GM19328 (cell line): Measurements from ENCODE around the gene ABCF2.

ENCODE experiments used
- ATAC-seq: cut with Tn5 transposase; IDR thresholded peaks from one replicate; pipeline ENCODE4 v1.9.1; 2021; ENCODE audit warnings: mild to moderate bottlenecking, moderate library complexity; ENCODE audit not compliant: unreplicated experiment

ABCF2 gene

DNA sequence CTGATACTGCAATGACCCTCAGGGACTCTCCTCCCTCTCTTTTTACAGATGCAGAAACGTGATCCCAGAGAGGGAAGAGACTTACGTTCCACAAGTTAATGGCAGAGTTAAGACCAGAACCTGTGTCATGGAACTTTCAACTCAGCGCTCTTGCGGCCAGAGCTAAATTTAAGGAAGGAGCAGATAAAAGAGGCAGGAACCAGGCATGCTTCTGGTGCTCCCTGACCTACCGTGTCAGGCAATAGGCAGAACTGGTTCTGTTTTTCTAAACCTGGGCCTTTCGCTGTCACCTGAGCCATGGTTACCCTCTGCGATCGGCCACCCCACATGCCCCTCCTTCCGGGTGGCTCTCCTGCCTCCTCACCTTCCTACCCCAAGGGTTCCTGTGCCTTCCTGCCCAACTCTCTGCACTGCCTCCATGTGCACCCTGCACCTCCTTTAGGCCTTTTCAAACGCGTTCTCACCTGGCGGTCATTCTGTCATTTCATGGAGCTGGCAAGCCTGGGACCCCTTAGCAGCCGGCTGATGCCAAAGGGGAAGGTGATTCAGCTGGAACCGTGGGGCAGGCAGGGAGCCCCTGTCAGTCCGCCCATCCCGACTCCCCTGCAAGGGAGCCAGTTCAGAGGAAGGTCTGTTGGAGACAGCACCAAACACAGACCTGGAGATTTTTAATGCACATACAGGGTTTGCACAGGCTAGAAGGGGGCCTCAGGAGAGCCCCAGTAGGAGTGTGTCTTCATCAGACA is 51.8 kb downstream of the ABCF2 start:
- ATAC-seq, result no peak

- no peak for ATAC-seq
These were observed 52.6 kb downstream of the ABCF2 start for GRCh38 chr7:151174246-151175046.

- ATAC-seq, result no peak
These were observed 53.4 kb downstream of the ABCF2 start for GRCh38 chr7:151173386-151174245.

GRCh38 chr7:151172273-151173141 is 54.5 kb downstream of the ABCF2 start:
- no peak for ATAC-seq

DNA sequence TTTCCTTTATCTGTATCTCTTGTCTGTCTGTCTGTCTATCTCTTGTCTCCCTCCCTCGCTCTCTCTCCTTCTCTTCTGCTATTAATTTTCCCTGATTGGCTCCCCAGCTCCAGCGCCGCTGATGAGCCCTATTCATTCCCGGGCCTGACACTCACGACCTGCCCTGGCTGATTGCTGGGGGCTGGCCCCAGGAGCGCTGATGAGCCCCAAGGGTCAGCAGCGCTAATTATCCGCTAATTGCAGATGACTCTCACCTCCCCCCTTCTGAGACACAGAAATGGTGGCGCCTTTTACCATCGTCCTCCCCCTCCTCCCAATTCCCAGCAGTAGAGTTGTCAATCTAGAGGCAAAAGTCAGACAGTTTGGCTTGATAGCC is 58.2 kb downstream of the ABCF2 start:
- no peak for ATAC-seq

DNA sequence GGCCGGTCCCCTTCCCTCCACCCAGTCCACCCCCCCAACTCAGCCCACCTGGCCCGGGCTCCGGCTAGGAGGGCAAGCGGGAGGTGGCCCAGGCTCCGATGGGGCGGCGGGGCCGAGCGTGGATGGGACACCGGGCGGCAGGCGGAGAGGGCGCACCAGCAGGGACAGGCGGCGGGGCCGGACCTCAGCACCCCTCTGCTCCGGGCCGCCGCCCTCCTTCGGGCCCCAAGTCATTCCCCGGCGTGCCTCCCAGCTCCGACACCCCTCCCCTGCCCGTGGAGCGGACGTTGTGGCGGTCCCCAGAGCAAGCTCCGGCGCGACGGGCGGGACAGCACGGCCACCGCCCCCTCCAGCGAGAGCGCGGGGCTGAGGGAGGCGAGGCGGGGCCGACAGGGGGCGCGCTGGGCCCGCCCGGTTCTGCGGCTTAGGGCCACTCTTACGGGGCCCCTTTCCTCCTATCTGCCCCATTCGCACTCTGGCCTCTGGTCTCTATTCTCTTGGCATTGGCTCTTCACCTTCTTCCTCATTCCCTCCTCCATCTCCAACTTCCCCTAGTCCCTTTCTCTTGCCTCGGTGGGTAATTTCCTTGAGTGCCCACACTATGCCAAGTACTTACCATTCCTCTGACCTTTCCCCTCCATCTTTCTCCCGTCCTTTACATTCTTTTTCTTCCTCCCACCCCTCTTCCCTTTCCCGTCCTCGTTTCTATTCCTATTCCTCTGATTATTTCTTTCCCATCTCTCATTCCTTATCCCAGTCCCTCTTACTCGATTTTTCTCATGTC is 58.8 kb downstream of the ABCF2 start:
- ATAC-seq, result no peak

DNA sequence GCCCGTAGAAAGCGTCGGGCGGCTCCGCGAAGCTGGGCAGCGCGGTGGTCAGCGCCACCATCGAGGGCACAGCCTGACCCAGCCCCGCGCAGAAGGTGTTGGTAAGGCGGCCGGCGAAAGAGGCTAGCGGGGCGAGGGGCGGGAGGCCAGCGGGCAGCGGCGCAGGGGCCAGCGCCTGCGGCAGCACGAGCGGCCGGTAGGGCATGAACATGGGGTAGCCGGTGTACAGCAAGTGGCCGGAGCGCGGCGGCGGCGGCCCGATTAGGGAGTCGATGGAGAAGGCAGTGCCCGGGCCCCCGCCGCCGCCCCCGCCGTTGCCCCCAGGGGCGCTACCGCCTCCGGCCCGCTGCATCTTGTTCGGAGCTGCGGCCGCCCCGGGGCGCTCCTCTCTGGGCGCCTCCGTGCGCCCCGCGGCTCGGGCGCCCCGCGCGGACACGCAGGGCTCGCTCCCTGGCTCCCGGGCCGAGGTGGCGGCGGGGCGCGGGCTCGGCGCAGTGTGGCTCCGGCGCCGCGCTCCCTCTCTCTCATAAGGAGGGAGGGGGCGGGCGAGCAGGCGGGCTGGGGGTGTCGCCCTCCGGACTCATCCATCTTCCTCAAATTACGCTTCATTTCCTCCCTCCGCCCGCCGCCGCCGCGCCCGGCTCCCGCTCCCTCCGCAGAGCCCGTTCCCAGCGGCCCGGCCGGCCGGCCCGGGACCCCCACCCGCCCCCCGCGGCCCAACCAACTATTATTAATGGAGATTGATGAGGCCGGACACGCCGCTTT is 59.6 kb downstream of the ABCF2 start, which contains the start of gene GBX1:
Gene GBX1, minus strand, starts transcription at position 498 of the 765 bp plus-strand sequence. Its CDS starts 146 bp downstream, at position 352.
- ATAC-seq, result no peak

GRCh38 chr7:151166629-151167196 is 60.3 kb downstream of the ABCF2 start:
- no peak for ATAC-seq
